DOHH2 (cell line): Measurements from ENCODE around the gene UBASH3B.

Experiments used
- H3F3A ChIP-seq: fragments of 200-600 bp; sonication (generic), shearing (Covaris generic); 2 replicates; pipeline ENCODE4 v1.6.0; 2016; ENCODE audit warnings: antibody characterized with exemption, mild to moderate bottlenecking; ENCODE audit not compliant: control insufficient read depth, insufficient read depth
- H3K27ac ChIP-seq: fragments of 200-600 bp; sonication (generic); 2 replicates; pipeline ENCODE4 v1.5.1; 2014; ENCODE audit warnings: low read depth, mild to moderate bottlenecking, low read length, moderate library complexity
- H3K27me3 ChIP-seq: fragments of 200-600 bp; sonication (generic); 2 replicates; pipeline ENCODE4 v1.6.1; 2014; ENCODE audit warnings: mild to moderate bottlenecking, low read length, mixed read lengths; ENCODE audit not compliant: control insufficient read depth
- H3K36me3 ChIP-seq: fragments of 200-600 bp; sonication (generic); 2 replicates; pipeline ENCODE4 v1.6.1; 2014; ENCODE audit warnings: mild to moderate bottlenecking, low read length, moderate library complexity, mixed read lengths; ENCODE audit not compliant: control insufficient read depth
- H3K4me1 ChIP-seq: fragments of 200-600 bp; sonication (generic); 2 replicates; pipeline ENCODE4 v1.6.1; 2014; ENCODE audit warnings: mild to moderate bottlenecking, low read length, mixed read lengths; ENCODE audit not compliant: control insufficient read depth
- H3K4me2 ChIP-seq: fragments of 200-600 bp; sonication (generic); 2 replicates; pipeline ENCODE4 v1.6.0; 2014; ENCODE audit warnings: mild to moderate bottlenecking, low read length, moderate library complexity
- H3K4me3 ChIP-seq: fragments of 200-600 bp; sonication (generic); 2 replicates; pipeline ENCODE4 v1.5.1; 2014; ENCODE audit warnings: mild to moderate bottlenecking, low read length, mixed read lengths
- H3K79me2 ChIP-seq: fragments of 200-600 bp; sonication (generic); 2 replicates; pipeline ENCODE4 v1.6.1; 2014; ENCODE audit warnings: mild to moderate bottlenecking, low read length, mixed read lengths; ENCODE audit not compliant: control insufficient read depth
- H3K9me2 ChIP-seq: fragments of 200-600 bp; sonication (generic); replicated peaks from 2 replicates; pipeline ENCODE4 v1.6.1; 2014; ENCODE audit warnings: mild to moderate bottlenecking, low read length, mixed read lengths; ENCODE audit not compliant: control insufficient read depth
- H3K9me3 ChIP-seq: fragments of 200-600 bp; sonication (generic); 2 replicates; pipeline ENCODE4 v1.6.1; 2014; ENCODE audit warnings: antibody characterized with exemption, low read length, mixed read lengths; ENCODE audit not compliant: control insufficient read depth, insufficient read depth
- H4K20me1 ChIP-seq: fragments of 200-600 bp; sonication (generic); 2 replicates; pipeline ENCODE4 v1.6.0; 2014; ENCODE audit warnings: low read depth, mild to moderate bottlenecking, antibody characterized with exemption, low read length, moderate library complexity; ENCODE audit not compliant: control insufficient read depth, insufficient read depth
- CTCF ChIP-seq: fragments of 200-600 bp; sonication (generic); IDR thresholded peaks from one replicate; pipeline ENCODE4 v1.5.1; 2014; ENCODE audit warnings: antibody characterized with exemption, mild to moderate bottlenecking, low read depth, low read length; ENCODE audit not compliant: poor library complexity, severe bottlenecking
- EZH2phosphoT487 ChIP-seq: fragments of 200-600 bp; sonication (generic); IDR thresholded peaks from 2 replicates; pipeline ENCODE4 v1.6.1; 2017; ENCODE audit warnings: borderline replicate concordance, mild to moderate bottlenecking, antibody characterized with exemption, low read length, moderate library complexity, mixed read lengths

UBASH3B gene

DNA sequence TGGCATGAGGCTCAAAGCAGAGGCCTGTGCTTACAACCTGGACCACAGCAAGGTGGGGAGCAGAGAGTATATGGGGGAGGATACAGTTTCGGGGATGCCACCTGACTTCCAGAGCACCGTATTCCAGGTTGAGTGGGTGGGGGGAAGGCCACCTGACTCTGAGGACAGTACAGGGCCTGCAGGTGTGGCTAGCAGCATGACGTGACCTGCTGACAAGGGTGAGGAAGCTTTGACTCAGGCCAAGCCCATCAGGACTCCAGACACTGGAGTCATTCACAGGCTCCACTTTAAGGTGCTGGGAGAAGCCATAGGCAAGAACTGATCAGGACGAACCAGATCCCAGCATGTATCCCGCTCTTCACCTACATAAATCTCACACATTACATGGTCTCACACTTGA lies 148.2 kb downstream of the UBASH3B start:
- no peaks in the 10 kb centered on the region for H3K79me2 ChIP-seq
- H4K20me1 ChIP-seq: no peaks in the 10 kb centered on the region
- no peaks in the 10 kb centered on the region for H3K27me3 ChIP-seq
- peaks cover 8% of the 10 kb centered on the region for H3K4me1 ChIP-seq
- no peaks in the 10 kb centered on the region for H3K9me3 ChIP-seq
- no peaks in the 10 kb centered on the region for H3F3A ChIP-seq
- TF ChIP-seq EZH2phosphoT487 (no peak), CTCF (no peak)
- H3K27ac ChIP-seq: no peak overlapping the region
- H3K9me2 ChIP-seq: no peaks in the 10 kb centered on the region
- no peak overlapping the region for H3K4me2 ChIP-seq
- no peak overlapping the region for H3K4me3 ChIP-seq
- peaks cover 26% of the 10 kb centered on the region for H3K36me3 ChIP-seq

GRCh38 chr11:122804161-122804560 lies 148.6 kb downstream of the UBASH3B start:
- H3K4me1 ChIP-seq: peaks cover 8% of the 10 kb centered on the region
- no peaks in the 10 kb centered on the region for H3K27me3 ChIP-seq
- H3K4me3 ChIP-seq: no peak overlapping the region
- no peak overlapping the region for H3K4me2 ChIP-seq
- TF ChIP-seq CTCF: no peak
- TF ChIP-seq EZH2phosphoT487: no peak
- no peaks in the 10 kb centered on the region for H3F3A ChIP-seq
- H4K20me1 ChIP-seq: no peaks in the 10 kb centered on the region
- peaks cover 23% of the 10 kb centered on the region for H3K36me3 ChIP-seq
- no peaks in the 10 kb centered on the region for H3K9me3 ChIP-seq
- no peak overlapping the region for H3K27ac ChIP-seq
- H3K9me2 ChIP-seq: no peaks in the 10 kb centered on the region
- H3K79me2 ChIP-seq: no peaks in the 10 kb centered on the region

DNA sequence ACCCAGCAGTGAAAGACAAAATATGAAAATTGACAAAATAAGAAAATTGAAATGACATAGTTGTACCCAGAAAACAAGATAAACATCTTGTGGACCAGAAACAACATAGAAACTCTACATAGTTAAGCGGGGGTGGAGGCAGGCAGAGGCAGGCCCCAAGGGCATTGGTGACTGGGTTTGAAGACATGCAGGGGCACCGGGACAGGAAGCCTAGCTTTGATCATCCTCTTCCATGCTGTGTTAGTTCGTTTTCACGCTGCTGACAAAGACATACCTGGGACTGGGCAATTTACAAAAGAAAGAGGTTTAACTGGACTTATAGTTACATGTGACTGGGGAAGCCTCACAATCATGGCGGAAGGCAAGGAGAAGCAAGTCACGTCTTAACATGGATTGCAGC lies 149.3 kb downstream of the UBASH3B start:
- Histone ChIP-seq H3K79me2 (no peaks in the 10 kb centered on the region), H3K9me3 (no peaks in the 10 kb centered on the region), H3K36me3 (peaks cover 19% of the 10 kb centered on the region), H3K4me3 (no peak overlapping the region), H3K4me2 (no peak overlapping the region), H3K9me2 (no peaks in the 10 kb centered on the region), H3F3A (no peaks in the 10 kb centered on the region), H3K27ac (no peak overlapping the region), H3K27me3 (no peaks in the 10 kb centered on the region), H4K20me1 (no peaks in the 10 kb centered on the region), H3K4me1 (peaks cover 8% of the 10 kb centered on the region)
- TF ChIP-seq EZH2phosphoT487 (no peak), CTCF (no peak)
